T-helper 1 cell treated with Interleukin-12 subunit alpha and Interleukin-12 subunit beta and Interleukin-4 antibody, amounts not matched to agents 30 μg/mL and 1 μg/mL, for 36 hours (primary cell): ENCODE data around the gene SORBS2.

Experiments
- H3K27ac Mint-ChIP-seq: one replicate; pipeline ENCODE4 v1.8.0; 2021; ENCODE audit warnings: mild to moderate bottlenecking, mixed read lengths
- H3K27me3 Mint-ChIP-seq: one replicate; pipeline ENCODE4 v1.8.0; 2021; ENCODE audit warnings: low read depth, mixed read lengths
- H3K36me3 Mint-ChIP-seq: one replicate; pipeline ENCODE4 v1.8.0; 2021; ENCODE audit warnings: low read depth, mixed read lengths
- H3K4me1 Mint-ChIP-seq: one replicate; pipeline ENCODE4 v1.8.0; 2021; ENCODE audit warnings: low read depth, mixed read lengths
- H3K4me3 Mint-ChIP-seq: one replicate; pipeline ENCODE4 v1.8.0; 2021; ENCODE audit warnings: mild to moderate bottlenecking, moderate library complexity, mixed read lengths
- H3K9me3 Mint-ChIP-seq: one replicate; pipeline ENCODE4 v1.8.0; 2021; ENCODE audit warnings: mixed read lengths

SORBS2 gene

DNA sequence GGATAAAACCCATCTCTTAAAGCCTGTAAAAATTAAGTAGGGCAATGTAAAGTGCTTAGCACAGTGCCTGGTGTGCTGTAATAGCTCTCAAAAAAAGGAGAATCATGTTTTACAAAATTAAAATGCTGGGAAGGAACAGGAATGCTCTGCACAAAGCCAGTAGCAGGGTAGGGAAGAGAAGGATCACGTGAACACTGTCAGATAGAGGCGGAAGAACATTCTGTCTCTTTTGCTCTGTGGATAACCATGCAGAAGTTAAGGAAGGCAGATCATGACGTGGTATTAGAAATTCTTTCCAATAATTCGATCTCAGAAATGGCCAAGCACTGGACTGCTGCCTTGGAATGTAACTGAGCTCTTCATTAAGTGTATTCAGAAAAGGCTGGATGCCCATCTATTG is 140.5 kb downstream of the SORBS2 start:
- Mint-ChIP-seq H3K27ac (no peak overlapping the region), H3K9me3 (no peaks in the 10 kb centered on the region), H3K27me3 (peaks cover 6% of the 10 kb centered on the region), H3K36me3 (no peaks in the 10 kb centered on the region), H3K4me3 (no peak overlapping the region), H3K4me1 (peaks cover 2% of the 10 kb centered on the region)

DNA sequence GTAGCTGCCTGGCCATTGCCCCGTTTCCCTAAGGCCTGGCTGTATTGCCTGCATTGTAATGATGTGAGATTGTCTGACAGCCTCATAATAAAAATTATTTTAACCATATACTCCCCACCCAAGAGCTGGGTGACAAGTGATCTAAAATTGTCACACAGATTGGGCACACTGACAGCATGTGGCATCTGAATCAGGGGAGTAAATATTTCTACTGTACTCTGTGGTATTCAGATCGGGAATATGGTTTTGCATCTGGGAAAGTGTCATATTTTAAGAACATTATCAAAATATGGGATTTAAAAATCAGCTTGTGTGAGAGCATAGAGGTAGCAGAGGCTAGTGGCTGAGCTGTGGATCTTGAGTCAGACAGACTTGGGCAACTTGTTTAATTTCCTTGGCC is 140.9 kb downstream of the SORBS2 start:
- H3K27ac Mint-ChIP-seq = no peak overlapping the region
- H3K27me3 Mint-ChIP-seq = peaks cover 6% of the 10 kb centered on the region
- H3K9me3 Mint-ChIP-seq = no peaks in the 10 kb centered on the region
- no peaks in the 10 kb centered on the region for H3K36me3 Mint-ChIP-seq
- H3K4me1 Mint-ChIP-seq = peaks cover 2% of the 10 kb centered on the region
- no peak overlapping the region for H3K4me3 Mint-ChIP-seq

DNA sequence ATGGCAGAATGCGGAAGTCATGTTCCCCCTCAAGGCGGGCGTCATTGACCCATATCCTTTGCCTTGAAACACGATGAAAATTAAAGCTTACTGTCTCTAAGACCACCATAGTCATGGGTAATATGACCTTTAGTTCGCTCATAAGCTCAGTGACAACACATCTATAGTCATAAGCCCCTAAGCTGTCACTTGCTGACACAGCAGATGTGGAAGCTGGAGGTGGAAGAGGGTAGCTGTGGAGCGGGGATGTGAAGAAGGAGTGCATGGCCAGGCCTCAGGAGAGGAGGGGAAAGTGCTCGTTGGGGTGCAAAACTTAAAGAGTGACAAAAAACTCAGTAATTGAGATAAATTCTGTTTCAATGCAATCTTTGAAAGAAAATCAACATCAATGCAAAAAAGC is 142.7 kb downstream of the SORBS2 start:
- H3K4me3 Mint-ChIP-seq = no peak overlapping the region
- H3K9me3 Mint-ChIP-seq = no peaks in the 10 kb centered on the region
- H3K4me1 Mint-ChIP-seq = no peaks in the 10 kb centered on the region
- peaks cover under 1% of the 10 kb centered on the region for H3K27me3 Mint-ChIP-seq
- no peaks in the 10 kb centered on the region for H3K36me3 Mint-ChIP-seq
- no peak overlapping the region for H3K27ac Mint-ChIP-seq

DNA sequence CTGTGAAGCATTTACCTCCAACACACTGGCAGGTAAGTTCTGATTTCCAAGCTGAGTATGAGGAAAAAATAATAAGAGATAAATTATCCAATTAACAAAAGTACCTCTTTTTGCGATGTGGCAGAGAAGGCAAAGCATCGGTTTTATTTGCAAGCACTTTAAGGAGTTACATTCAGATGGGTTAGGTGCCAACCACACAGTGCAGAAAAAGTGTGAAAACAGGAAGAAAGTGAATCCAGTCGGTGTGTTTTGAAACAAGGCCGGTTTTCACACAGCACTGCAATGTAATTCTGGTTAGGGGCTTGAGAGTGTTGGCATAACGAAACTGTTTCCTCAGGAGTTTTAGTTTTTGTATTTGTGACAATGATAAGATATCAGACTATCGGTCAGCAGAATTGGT is 145.8 kb downstream of the SORBS2 start:
- no peak overlapping the region for H3K27ac Mint-ChIP-seq
- H3K36me3 Mint-ChIP-seq = no peaks in the 10 kb centered on the region
- no peak overlapping the region for H3K4me3 Mint-ChIP-seq
- H3K9me3 Mint-ChIP-seq = no peaks in the 10 kb centered on the region
- no peaks in the 10 kb centered on the region for H3K4me1 Mint-ChIP-seq
- H3K27me3 Mint-ChIP-seq = no peaks in the 10 kb centered on the region

DNA sequence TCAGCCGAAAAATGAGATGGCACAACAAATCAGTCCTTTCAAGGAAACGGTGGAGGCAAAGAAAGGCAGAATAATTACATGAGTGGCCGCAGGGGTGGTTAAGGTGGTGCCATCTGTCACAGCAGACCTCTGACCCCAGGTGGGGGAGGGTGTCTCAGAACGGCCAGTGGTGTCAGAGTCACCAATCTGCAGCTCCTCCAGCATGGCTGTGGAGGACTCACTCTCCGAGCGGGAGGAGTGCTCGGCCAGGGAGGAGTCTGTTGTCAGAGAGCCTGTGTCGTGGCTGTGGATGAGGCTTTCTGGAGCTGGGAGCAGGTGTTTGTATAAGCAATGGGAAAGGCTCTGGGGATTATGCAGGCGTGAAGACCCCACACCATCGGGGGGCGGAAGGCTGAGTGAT is 146.3 kb downstream of the SORBS2 start:
- no peak overlapping the region for H3K4me3 Mint-ChIP-seq
- H3K36me3 Mint-ChIP-seq = no peaks in the 10 kb centered on the region
- H3K27ac Mint-ChIP-seq = no peak overlapping the region
- no peaks in the 10 kb centered on the region for H3K4me1 Mint-ChIP-seq
- H3K9me3 Mint-ChIP-seq = no peaks in the 10 kb centered on the region
- no peaks in the 10 kb centered on the region for H3K27me3 Mint-ChIP-seq

DNA sequence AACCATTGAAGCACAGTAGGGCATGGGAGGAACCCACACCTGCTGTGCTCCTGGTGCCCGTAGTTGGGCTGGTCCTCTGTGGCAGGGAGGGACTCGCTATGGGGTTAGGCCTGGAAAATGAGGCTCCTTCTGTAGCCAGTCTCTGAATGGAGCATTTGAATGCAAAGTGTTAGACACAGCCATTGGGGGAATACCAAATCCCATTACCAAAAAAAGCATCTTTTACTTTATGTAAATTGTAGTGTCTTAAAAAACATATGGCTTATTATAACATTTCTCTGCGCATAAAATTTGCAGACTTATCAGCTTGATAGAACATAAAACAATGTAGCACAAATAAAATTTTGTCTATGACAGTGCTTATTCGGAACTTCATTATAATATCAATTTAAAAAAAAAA is 147.5 kb downstream of the SORBS2 start:
- Mint-ChIP-seq H3K36me3 (no peaks in the 10 kb centered on the region), H3K9me3 (no peaks in the 10 kb centered on the region), H3K27me3 (no peaks in the 10 kb centered on the region), H3K4me3 (no peak overlapping the region), H3K27ac (no peak overlapping the region), H3K4me1 (no peaks in the 10 kb centered on the region)

DNA sequence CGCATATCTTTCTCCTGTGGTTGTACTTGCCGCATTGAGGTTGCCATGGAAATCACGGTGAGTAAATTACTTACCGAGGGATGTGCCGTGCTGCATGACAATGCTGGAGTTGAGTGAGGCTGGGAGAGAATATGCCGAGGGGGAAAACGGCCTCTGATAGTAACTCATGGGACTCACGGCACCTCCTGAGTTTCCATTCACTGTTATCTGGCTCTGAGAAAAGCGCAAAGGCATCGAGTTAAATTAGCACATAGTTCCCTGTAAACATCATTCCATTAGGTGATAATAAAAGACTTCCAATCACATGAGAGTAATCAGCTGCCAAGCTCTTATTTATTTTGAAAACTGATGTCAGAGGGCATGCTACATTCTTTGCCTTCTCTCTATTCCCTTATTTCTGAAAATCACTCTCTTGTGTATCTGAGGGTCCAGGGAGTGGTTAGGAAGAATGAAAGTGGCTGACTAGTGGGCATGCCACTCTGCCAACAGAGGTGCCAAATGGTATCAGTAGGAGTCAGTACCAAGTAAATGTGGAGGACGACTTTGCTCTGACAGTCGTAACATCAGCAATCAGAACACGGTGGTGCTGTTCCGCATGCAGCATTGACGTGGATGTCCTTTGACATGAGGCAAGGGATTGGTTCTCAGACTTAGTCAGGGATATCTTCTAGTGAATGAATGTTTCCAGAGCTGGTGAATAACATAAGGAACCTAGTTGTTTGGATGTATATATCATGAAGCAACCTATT is 149.8 kb downstream of the SORBS2 start:
- Mint-ChIP-seq H3K4me3 (no peak overlapping the region), H3K27me3 (no peaks in the 10 kb centered on the region), H3K4me1 (no peaks in the 10 kb centered on the region), H3K9me3 (no peaks in the 10 kb centered on the region), H3K36me3 (no peaks in the 10 kb centered on the region), H3K27ac (no peak overlapping the region)

DNA sequence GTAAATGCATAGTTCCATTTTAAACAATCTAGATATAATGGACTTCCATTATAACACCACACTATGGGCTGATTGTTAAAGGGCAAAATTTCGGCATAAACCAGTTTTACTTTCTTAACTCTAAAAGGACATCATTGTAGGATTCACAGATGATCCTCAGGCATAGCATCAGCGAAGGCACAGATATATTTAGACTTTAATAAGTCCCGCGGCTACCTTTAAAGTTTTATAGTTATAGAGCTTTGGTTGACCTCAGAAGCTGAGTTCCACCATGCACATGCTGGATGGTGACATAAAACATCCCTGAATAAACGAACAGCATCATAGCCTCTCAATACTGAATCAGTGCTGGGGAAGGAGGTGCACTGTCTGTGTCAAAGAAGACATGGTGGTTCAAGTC is 151.7 kb downstream of the SORBS2 start:
- Mint-ChIP-seq H3K27ac (no peak overlapping the region), H3K4me1 (no peaks in the 10 kb centered on the region), H3K36me3 (no peaks in the 10 kb centered on the region), H3K27me3 (peaks cover 4% of the 10 kb centered on the region), H3K9me3 (no peaks in the 10 kb centered on the region), H3K4me3 (no peak overlapping the region)

DNA sequence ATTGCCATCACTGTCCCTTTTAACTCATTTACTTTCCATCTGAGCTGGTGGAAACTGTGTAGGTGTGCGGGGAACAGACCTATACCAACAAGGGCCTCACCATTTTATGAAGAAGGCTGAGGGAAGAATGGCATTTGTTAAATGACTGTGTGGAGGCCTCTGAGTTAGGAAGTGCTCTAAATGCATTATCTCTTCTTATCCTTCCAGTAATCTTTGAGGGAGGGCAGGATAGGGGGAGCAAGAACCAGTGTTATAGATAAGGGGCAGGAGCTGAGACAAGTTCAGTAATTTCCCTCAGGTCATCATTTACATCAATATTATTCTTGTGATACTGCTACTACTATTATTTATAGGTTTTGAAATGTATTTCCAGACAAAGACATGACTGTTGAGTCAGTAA is 154.3 kb downstream of the SORBS2 start:
- Mint-ChIP-seq H3K4me3 (no peak overlapping the region), H3K27me3 (peaks cover 4% of the 10 kb centered on the region), H3K27ac (no peak overlapping the region), H3K4me1 (no peaks in the 10 kb centered on the region), H3K36me3 (no peaks in the 10 kb centered on the region), H3K9me3 (no peaks in the 10 kb centered on the region)

DNA sequence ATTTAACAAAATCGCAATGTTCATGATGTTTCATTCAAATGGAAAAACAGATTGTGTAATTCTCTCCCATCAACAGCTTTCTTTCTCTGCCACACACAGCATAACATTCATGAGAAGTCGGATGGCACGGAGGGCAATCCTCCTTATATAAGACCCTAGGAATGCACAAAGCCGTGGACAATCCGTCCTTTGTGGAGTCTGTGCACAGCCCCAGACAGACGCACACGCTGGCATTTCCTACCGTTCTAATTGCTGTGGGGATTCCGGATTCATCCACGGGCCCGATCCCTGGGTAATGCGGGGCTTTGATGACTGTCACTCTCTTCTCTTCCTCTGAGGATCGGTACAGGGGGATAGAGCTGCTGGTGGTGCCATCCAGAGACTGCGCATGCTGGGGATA is 154.8 kb downstream of the SORBS2 start:
- no peaks in the 10 kb centered on the region for H3K4me1 Mint-ChIP-seq
- H3K36me3 Mint-ChIP-seq = no peaks in the 10 kb centered on the region
- H3K4me3 Mint-ChIP-seq = no peak overlapping the region
- no peak overlapping the region for H3K27ac Mint-ChIP-seq
- H3K27me3 Mint-ChIP-seq = peaks cover 4% of the 10 kb centered on the region
- H3K9me3 Mint-ChIP-seq = no peaks in the 10 kb centered on the region

DNA sequence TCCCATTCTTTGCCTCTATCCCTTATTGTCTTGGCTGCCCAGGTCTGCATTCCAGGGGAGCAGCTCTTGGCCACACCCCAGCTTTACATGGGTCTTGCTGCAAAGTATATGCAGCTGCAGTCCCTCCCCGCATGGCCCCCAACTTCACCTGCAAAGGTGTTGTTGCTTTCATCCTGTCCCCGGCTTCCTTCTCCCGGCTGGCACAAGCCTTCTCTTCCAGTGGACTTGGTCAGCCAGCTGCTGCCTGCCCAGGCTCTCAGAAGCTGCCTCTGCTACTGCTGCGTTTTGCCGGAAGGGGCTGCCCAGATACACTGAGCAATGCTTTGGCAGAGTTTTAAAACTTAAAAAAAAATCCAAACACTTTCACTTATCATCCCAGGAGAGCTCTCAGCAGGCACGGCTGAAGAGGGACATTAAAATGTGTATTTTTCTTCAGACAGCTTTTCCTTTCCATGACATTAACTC is 155.5 kb downstream of the SORBS2 start:
- no peaks in the 10 kb centered on the region for H3K9me3 Mint-ChIP-seq
- no peaks in the 10 kb centered on the region for H3K4me1 Mint-ChIP-seq
- H3K36me3 Mint-ChIP-seq = no peaks in the 10 kb centered on the region
- H3K27ac Mint-ChIP-seq = no peak overlapping the region
- H3K27me3 Mint-ChIP-seq = peaks cover 4% of the 10 kb centered on the region
- no peak overlapping the region for H3K4me3 Mint-ChIP-seq

DNA sequence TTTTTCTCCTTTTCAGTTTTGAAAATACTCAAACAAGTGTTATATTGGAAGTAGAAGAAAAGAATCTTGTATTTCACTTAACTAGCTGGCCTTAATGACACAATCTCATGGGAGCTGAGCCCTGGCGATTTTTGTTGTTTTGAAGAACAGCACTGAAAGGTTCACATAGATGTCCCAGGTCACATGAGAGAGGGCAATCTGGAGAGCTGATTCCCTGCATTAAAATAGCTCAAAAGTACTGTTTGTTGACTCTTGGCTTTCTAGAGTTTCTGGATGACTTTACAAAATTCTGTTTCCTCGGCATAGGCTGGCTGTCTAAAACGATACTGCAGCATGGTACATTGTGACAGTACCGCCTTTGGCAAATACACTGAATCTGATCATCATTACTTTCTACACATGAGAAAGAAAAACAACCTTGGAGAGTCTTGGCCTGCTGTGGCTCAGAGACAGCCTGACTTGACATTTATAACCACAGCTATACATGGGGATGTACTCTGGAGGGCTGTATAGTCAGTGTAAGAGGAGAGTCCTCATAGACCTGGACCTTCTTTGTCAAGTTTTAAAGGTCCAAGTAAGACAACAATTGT is 156.9 kb downstream of the SORBS2 start:
- Mint-ChIP-seq H3K36me3 (no peaks in the 10 kb centered on the region), H3K9me3 (no peaks in the 10 kb centered on the region), H3K4me3 (no peak overlapping the region), H3K27me3 (peaks cover 4% of the 10 kb centered on the region), H3K4me1 (no peaks in the 10 kb centered on the region), H3K27ac (no peak overlapping the region)

DNA sequence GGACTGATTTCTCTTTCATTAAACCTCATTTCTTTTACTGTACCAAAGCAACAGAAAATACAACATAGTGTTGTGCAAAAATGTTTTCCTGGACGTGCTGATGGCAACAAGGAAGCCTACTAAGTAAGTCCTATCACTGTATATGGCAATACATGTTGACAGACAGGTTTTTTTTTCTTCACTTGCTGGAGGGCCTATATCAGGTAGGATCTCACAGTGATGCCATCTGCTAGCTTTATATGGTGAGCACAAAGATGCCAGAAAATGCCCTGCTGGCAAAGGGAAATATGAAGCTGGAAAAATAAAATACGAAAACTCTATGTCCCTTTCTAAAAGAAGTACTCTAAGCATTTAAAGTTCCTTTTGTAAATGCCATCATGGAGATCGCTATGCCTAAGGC is 157.7 kb downstream of the SORBS2 start:
- H3K27me3 Mint-ChIP-seq = peaks cover 4% of the 10 kb centered on the region
- H3K9me3 Mint-ChIP-seq = no peaks in the 10 kb centered on the region
- H3K4me3 Mint-ChIP-seq = no peak overlapping the region
- H3K36me3 Mint-ChIP-seq = no peaks in the 10 kb centered on the region
- H3K4me1 Mint-ChIP-seq = no peaks in the 10 kb centered on the region
- H3K27ac Mint-ChIP-seq = no peak overlapping the region

DNA sequence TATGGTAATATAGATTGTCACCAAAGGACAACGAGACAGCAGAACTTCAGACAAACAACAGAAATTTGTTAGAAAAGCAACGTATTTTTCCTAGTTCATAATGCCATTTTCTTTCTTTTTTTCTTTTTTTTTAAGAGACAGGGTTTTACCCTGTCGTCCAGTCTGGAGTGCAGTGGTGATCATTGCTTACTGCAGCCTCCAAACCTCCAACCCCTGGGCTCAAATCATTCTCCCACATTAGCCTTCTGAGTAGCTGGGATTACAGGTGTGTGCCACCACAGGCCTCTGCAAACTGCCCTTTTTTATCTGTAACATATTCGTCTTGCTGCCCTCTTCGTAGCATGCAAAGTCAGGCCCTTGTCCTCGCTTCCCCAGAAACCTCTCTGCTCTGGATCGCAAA is 160.1 kb downstream of the SORBS2 start:
- Mint-ChIP-seq H3K9me3 (no peaks in the 10 kb centered on the region), H3K4me1 (no peaks in the 10 kb centered on the region), H3K36me3 (no peaks in the 10 kb centered on the region), H3K27me3 (peaks cover 2% of the 10 kb centered on the region), H3K4me3 (no peak overlapping the region), H3K27ac (no peak overlapping the region)

DNA sequence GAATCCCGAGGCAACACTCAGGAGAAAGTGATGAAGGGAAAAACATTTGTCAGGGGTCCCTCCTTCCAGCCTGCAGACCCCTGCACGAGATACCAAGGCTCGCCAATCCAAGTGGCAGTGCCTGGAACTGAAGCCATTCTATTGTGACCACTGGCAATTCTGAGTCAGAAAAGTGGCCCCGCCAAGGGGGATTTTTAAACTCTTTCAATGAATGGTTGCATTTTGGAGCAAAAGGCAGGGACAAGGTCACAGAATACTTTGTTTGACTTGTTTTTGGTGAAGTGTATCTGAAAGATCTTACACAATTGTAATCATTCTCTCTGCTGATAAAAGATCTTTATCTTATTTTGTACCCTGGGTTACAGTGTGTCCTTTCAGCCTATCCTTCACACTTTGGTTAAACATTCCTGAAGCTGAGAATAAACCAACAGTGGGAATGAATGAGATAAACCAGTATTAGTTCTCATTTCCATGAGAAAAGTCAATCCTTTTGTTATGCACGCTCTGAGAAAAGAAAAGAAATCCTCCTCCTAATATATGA is 160.8 kb downstream of the SORBS2 start:
- H3K36me3 Mint-ChIP-seq = no peaks in the 10 kb centered on the region
- H3K4me1 Mint-ChIP-seq = no peaks in the 10 kb centered on the region
- no peaks in the 10 kb centered on the region for H3K9me3 Mint-ChIP-seq
- no peak overlapping the region for H3K4me3 Mint-ChIP-seq
- no peak overlapping the region for H3K27ac Mint-ChIP-seq
- no peaks in the 10 kb centered on the region for H3K27me3 Mint-ChIP-seq
